T follicular helper cell (primary cell): ENCODE results near the gene SLC10A7.

ENCODE experiments used
- DNase-seq: peaks from one replicate; pipeline ENCODE4 v3.0.0-alpha.2; 2020; ENCODE audit warnings: low read depth

Gene SLC10A7

GRCh38 chr4:146257511-146257910 lies 264.2 kb downstream of the SLC10A7 start:
- DNase-seq, result no peak

GRCh38 chr4:146256328-146256727 lies 265.4 kb downstream of the SLC10A7 start:
- no peak for DNase-seq

- no peak for DNase-seq
These were observed 265.9 kb downstream of the SLC10A7 start for GRCh38 chr4:146255874-146256273.

GRCh38 chr4:146255463-146255862 lies 266.3 kb downstream of the SLC10A7 start:
- DNase-seq, result no peak

- no peak for DNase-seq
These were observed 268.6 kb downstream of the SLC10A7 start for GRCh38 chr4:146252969-146253611.

GRCh38 chr4:146247356-146247755 lies 274.4 kb downstream of the SLC10A7 start:
- DNase-seq, result no peak

- no peak for DNase-seq
These were observed 275.4 kb downstream of the SLC10A7 start for GRCh38 chr4:146246381-146246780.

GRCh38 chr4:146245850-146246249 lies 275.9 kb downstream of the SLC10A7 start:
- DNase-seq, result no peak

- no peak for DNase-seq
These were observed 276.5 kb downstream of the SLC10A7 start for GRCh38 chr4:146245246-146245645.

GRCh38 chr4:146244496-146244895 lies 277.2 kb downstream of the SLC10A7 start:
- DNase-seq, result no peak

- DNase-seq, result no peak
These were observed 277.9 kb downstream of the SLC10A7 start for GRCh38 chr4:146243883-146244277.

GRCh38 chr4:146243141-146243882 lies 278.4 kb downstream of the SLC10A7 start:
- peak; percentile 10 for DNase-seq

GRCh38 chr4:146238107-146238506 lies 283.6 kb downstream of the SLC10A7 start:
- DNase-seq, result no peak

- no peak for DNase-seq
These were observed 284.6 kb downstream of the SLC10A7 start for GRCh38 chr4:146237092-146237491.

GRCh38 chr4:146236216-146236615 lies 285.5 kb downstream of the SLC10A7 start:
- DNase-seq, result no peak

- DNase-seq, result no peak
These were observed 286.0 kb downstream of the SLC10A7 start for GRCh38 chr4:146235654-146236177.

GRCh38 chr4:146232131-146232722 lies 289.5 kb downstream of the SLC10A7 start:
- DNase-seq, result no peak

GRCh38 chr4:146229406-146229805 lies 292.3 kb downstream of the SLC10A7 start:
- no peak for DNase-seq

- DNase-seq, result no peak
These were observed 297.3 kb downstream of the SLC10A7 start for GRCh38 chr4:146224326-146224966.

- DNase-seq, result no peak
These were observed 299.4 kb downstream of the SLC10A7 start for GRCh38 chr4:146222313-146222712.

- no peak for DNase-seq
These were observed 307.5 kb downstream of the SLC10A7 start, which contains the start of gene REELD1 for GRCh38 chr4:146214238-146214637. TSS of gene REELD1 (plus strand) at chr4:146214538. CDS start at chr4:146216953, 2,415 bp downstream.

GRCh38 chr4:146212781-146213180 lies 309.0 kb downstream of the SLC10A7 start:
- no peak for DNase-seq
